ENCODE results near the gene TPD52L1. TPM values are rescaled to one million over a fixed set of nuclear protein-coding genes. Genes with fewer than 3 reads are reported as not detected.

The TPD52L1 gene
- total and polyA plus RNA-seq, 2 of the 13 experiments (the other 11 are each of a cell fraction or from before 2014, with no cell fraction given): 0.49 to 0.53 TPM

GRCh38 chr6:125191916-125192609, 38.5 kb downstream of the TPD52L1 start (continued):
- TF ChIP-seq HBP1 (CRISPR knock-in tag; IDR thresholded peaks at IDR 0.05; ENCODE audit: low read depth): no peak
- TF ChIP-seq RFX3 (CRISPR knock-in tag; IDR thresholded peaks at IDR 0.05): no peak
- TF ChIP-seq ZNF432 (CRISPR knock-in tag; IDR thresholded peaks at IDR 0.05; ENCODE audit: borderline replicate concordance): no peak
- no peak for TF ChIP-seq JUN (CRISPR knock-in tag; IDR thresholded peaks at IDR 0.05)
- no peak for TF ChIP-seq SRSF1 (optimal IDR thresholded peaks at IDR 0.05; ENCODE audit: low read depth, low read length)
- TF ChIP-seq ZNF407 (CRISPR knock-in tag; IDR thresholded peaks at IDR 0.05; ENCODE audit: not compliant biosample characterization): no peak
- no peak for TF ChIP-seq SMARCC2 (IDR thresholded peaks at IDR 0.05)
- TF ChIP-seq POLR2G (IDR thresholded peaks at IDR 0.05; ENCODE audit: low read depth, low read length): no peak
- TF ChIP-seq HNRNPL (IDR thresholded peaks at IDR 0.05; ENCODE audit: low read depth, low read length): no peak
- no peak for TF ChIP-seq HOXA9 (CRISPR knock-in tag; IDR thresholded peaks at IDR 0.05; ENCODE audit: borderline replicate concordance)
- no peak for TF ChIP-seq HMG20B (CRISPR knock-in tag; conservative IDR thresholded peaks at IDR 0.05)
- TF ChIP-seq SMC3 (IDR thresholded peaks at IDR 0.05; ENCODE audit: low read length): peak; percentile 39
- peak; percentile 75 for TF ChIP-seq ARID3A (IDR thresholded peaks at IDR 0.05; ENCODE audit: low read depth, low read length)
- peak; percentile 78 for TF ChIP-seq XRCC5 (optimal IDR thresholded peaks at IDR 0.05; ENCODE audit: low read length)
- TF ChIP-seq SMAD1 (CRISPR knock-in tag; IDR thresholded peaks at IDR 0.05; ENCODE audit: borderline replicate concordance, low read depth): no peak
- TF ChIP-seq ZBTB21 (CRISPR knock-in tag; IDR thresholded peaks at IDR 0.05): no peak
- no peak for TF ChIP-seq MAFK (conservative IDR thresholded peaks at IDR 0.05 in 1 of 2, IDR thresholded peaks at IDR 0.05 in 1 of 2; ENCODE audit: low read length in 2 of 2)
- no peak for TF ChIP-seq ZNF580 (CRISPR knock-in tag; IDR thresholded peaks at IDR 0.05; ENCODE audit: borderline replicate concordance, low read depth)
- TF ChIP-seq ZNF235 (CRISPR knock-in tag; IDR thresholded peaks at IDR 0.05; ENCODE audit: borderline replicate concordance): no peak
